ENCODE measurements around the gene MDP1.

GRCh38 chr14:24243336-24243836 lies 27.5 kb upstream of the MDP1 start:
- TF ChIP-seq, protein P1, sequence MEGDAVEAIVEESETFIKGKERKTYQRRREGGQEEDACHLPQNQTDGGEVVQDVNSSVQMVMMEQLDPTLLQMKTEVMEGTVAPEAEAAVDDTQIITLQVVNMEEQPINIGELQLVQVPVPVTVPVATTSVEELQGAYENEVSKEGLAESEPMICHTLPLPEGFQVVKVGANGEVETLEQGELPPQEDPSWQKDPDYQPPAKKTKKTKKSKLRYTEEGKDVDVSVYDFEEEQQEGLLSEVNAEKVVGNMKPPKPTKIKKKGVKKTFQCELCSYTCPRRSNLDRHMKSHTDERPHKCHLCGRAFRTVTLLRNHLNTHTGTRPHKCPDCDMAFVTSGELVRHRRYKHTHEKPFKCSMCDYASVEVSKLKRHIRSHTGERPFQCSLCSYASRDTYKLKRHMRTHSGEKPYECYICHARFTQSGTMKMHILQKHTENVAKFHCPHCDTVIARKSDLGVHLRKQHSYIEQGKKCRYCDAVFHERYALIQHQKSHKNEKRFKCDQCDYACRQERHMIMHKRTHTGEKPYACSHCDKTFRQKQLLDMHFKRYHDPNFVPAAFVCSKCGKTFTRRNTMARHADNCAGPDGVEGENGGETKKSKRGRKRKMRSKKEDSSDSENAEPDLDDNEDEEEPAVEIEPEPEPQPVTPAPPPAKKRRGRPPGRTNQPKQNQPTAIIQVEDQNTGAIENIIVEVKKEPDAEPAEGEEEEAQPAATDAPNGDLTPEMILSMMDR (conservative IDR thresholded peaks at IDR 0.05; ENCODE audit: low read length): no peak
- no peak for TF ChIP-seq EZH2phosphoT487 (IDR thresholded peaks at IDR 0.05; ENCODE audit: borderline replicate concordance, low read depth, low read length)

All from OCI-LY7 (cell line).